Suprapubic skin (tissue), 4 donors: Measurements from ENCODE around the gene MAK. TPM values are rescaled to one million over a fixed set of nuclear protein-coding genes. Genes with fewer than 3 reads are reported as not detected.
"Not testable (repeated sequence)": the region's sequence is repeated elsewhere in the genome, so short reads cannot be mapped to it uniquely, and the experiment has no call there.

Source experiments
- DNase-seq, 2 donors: peaks; one replicate each; pipeline ENCODE4 v3.0.0-alpha.2; 2019; ENCODE audit warnings: low spot score in 2 of 2
- H3K27ac ChIP-seq: fragments of 200-600 bp; sonication (generic); one replicate; pipeline ENCODE4 v1.5.1; 2019
- H3K27me3 ChIP-seq: fragments of 200-600 bp; sonication (generic); one replicate; pipeline ENCODE4 v1.5.1; 2019
- H3K36me3 ChIP-seq: fragments of 200-600 bp; sonication (generic); one replicate; pipeline ENCODE4 v1.5.1; 2019
- H3K4me1 ChIP-seq: fragments of 200-600 bp; sonication (generic); one replicate; pipeline ENCODE4 v1.5.1; 2019
- H3K4me3 ChIP-seq: fragments of 200-600 bp; sonication (generic); one replicate; pipeline ENCODE4 v1.5.1; 2019; ENCODE audit warnings: mild to moderate bottlenecking
- H3K9me3 ChIP-seq: fragments of 200-600 bp; sonication (generic); one replicate; pipeline ENCODE4 v1.5.1; 2019
- EP300 ChIP-seq: sonication (generic); formaldehyde crosslinking; IDR thresholded peaks from one replicate; pipeline ENCODE4 v1.6.1; 2017; ENCODE audit warnings: antibody characterized with exemption
- POLR2A ChIP-seq, 2 donors: fragments of 450-650 bp; IDR thresholded peaks; one replicate each; pipeline ENCODE4 v1.6.1; 2017; ENCODE audit warnings: antibody characterized with exemption in 2 of 2, mild to moderate bottlenecking in 2 of 2, moderate library complexity in 2 of 2
- POLR2AphosphoS5 ChIP-seq, 3 donors: sonication (generic); formaldehyde crosslinking; IDR thresholded peaks; one replicate each; pipeline ENCODE4 v1.6.1; 2017; ENCODE audit warnings: antibody characterized with exemption in 3 of 3
- WGBS: methylation state at CpG from one replicate; pipeline ENCODE4 v1.1.5; 2018; 5-methylcytosine and 5-hydroxymethylcytosine counted together
- total RNA-seq, 4 donors: library from RNA; depleted of rRNA; stranded (reverse); fragments of >200 nt; gene quantifications; one replicate each; pipeline ENCODE4 v1.1.0, GENCODE V29; 2016
- TF ChIP-seq, protein P1 (sequence below), 2 donors: fragments of 200-600 bp in 1 of 2; fragments of 450-650 bp in 1 of 2; sonication (generic) in 1 of 2; IDR thresholded peaks; one replicate each; pipeline ENCODE4 v1.5.1; 2016 to 2019; ENCODE audit warnings: antibody characterized with exemption in 2 of 2, mild to moderate bottlenecking in 1 of 2, moderate library complexity in 1 of 2

Gene MAK, protein sequence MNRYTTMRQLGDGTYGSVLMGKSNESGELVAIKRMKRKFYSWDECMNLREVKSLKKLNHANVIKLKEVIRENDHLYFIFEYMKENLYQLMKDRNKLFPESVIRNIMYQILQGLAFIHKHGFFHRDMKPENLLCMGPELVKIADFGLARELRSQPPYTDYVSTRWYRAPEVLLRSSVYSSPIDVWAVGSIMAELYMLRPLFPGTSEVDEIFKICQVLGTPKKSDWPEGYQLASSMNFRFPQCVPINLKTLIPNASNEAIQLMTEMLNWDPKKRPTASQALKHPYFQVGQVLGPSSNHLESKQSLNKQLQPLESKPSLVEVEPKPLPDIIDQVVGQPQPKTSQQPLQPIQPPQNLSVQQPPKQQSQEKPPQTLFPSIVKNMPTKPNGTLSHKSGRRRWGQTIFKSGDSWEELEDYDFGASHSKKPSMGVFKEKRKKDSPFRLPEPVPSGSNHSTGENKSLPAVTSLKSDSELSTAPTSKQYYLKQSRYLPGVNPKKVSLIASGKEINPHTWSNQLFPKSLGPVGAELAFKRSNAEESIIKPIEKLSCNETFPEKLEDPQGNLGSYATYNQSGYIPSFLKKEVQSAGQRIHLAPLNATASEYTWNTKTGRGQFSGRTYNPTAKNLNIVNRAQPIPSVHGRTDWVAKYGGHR
- total RNA-seq, result under 1 TPM in 2 of 4 donors, not detected in 2; 0.26 to 0.49 TPM

DNA sequence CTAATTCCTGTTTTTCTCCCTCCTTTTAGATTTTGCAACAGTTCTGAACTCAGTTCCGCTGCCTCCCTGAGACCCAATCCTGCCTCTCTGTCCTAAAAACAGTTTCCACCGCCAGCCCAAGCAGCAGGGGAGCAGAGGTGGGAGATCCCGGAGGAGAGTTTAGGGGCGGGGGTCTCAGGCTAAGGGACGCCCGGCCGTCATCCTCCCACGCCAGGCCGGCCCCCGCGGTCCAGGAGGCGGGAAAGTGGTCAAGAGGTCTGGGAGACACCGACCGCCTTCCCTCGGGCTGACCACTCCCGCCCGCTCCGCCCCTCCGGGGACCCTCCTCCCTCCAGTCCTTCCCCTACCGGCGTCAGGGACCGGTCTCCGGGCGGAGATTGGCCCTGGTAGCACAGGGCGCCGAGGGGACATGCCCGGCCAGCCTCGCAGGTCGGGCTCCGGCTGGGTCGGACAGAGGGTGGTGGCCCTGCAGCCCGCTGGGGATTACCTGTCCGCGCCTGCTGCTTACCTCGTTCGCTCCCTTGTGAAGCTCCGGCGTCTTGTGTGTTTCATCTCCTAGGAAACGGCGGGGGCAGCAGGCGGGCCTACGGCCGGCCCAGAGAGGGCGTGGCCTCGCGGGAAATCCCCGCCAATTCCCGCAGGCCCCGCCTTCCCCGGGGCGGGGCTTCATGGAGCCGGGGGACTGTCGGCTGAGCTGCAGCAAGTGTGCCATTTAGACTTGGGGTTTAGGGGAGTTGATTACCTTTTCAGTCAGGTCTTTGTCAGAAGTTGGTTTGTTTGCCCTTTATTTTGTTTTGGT is at the start of gene MAK:
MAK (minus strand) TSS at position 545 of the 799 bp plus-strand sequence. CDS start 7,891 bp downstream, outside the sequence.
- peaks cover 23% of the 10 kb centered on the region for H3K4me1 ChIP-seq
- TF ChIP-seq POLR2AphosphoS5 (IDR thresholded peaks at IDR 0.05) (no peak), EP300 (no peak), POLR2A (IDR thresholded peaks at IDR 0.05) (peak in 1 of 2 donors; percentile 44)
- TF ChIP-seq, protein P1, sequence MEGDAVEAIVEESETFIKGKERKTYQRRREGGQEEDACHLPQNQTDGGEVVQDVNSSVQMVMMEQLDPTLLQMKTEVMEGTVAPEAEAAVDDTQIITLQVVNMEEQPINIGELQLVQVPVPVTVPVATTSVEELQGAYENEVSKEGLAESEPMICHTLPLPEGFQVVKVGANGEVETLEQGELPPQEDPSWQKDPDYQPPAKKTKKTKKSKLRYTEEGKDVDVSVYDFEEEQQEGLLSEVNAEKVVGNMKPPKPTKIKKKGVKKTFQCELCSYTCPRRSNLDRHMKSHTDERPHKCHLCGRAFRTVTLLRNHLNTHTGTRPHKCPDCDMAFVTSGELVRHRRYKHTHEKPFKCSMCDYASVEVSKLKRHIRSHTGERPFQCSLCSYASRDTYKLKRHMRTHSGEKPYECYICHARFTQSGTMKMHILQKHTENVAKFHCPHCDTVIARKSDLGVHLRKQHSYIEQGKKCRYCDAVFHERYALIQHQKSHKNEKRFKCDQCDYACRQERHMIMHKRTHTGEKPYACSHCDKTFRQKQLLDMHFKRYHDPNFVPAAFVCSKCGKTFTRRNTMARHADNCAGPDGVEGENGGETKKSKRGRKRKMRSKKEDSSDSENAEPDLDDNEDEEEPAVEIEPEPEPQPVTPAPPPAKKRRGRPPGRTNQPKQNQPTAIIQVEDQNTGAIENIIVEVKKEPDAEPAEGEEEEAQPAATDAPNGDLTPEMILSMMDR (IDR thresholded peaks at IDR 0.05), result no peak
- H3K36me3 ChIP-seq, result no peaks in the 10 kb centered on the region
- WGBS, result 0% methylated on average over 5 of the region's 53 CpGs
- DNase-seq, result peak; percentile 86 to 88
- H3K27me3 ChIP-seq, result peaks cover 11% of the 10 kb centered on the region
- H3K4me3 ChIP-seq, result peak within 1 kb of the TSS; percentile 63
- H3K27ac ChIP-seq, result no peak within 1 kb of the TSS
- no peaks in the 10 kb centered on the region for H3K9me3 ChIP-seq

DNA sequence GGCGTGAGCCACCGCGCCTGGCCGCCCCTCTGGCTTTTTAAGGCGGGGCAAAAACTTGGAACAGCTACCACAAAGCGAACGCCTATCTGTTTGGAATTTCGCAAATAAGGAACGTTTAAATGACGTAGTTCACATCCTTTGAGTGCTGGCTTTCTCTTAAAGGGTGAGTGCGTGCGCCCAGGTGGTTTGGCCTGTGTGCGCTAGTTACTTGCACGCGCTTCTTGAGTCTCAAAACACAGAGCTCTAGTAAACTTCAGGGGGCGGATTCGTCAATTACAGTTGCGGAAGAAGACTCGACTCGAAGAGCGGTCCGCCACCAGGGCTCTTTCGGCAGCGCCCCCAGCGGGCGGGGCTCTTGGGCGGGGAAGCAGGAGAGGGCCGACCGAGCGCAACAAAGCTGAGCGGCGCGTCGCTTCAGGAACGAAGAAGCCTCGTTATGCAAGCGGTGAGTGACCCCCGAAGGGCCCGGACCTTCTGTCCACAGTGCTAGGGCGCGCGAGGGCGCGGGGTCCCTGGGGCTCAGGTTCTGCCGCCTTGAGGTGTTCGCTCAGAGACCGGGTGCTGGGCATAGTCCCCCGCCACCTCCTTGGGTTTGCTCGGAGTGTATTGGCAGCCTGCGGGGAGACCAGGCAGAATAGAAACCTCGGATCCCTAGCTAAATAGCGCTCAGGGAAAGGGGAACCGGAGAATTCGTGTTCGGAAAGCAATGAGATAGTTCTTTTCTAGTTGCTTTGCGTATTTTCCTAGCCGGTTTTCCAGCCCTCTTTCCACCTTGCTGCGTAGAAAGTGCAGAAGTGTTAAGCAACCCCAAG is 48.6 kb upstream of the MAK start, which contains the start of gene SYCP2L:
SYCP2L (plus strand) TSS at position 362 of the 812 bp plus-strand sequence; CDS start at position 437, 75 bp downstream.
- Histone ChIP-seq H3K4me3 (peak within 1 kb of the TSS; percentile 49), H3K27me3 (peaks cover 66% of the 10 kb centered on the region), H3K27ac (no peak within 1 kb of the TSS), H3K4me1 (peaks cover 39% of the 10 kb centered on the region), H3K36me3 (no peaks in the 10 kb centered on the region), H3K9me3 (no peaks in the 10 kb centered on the region)
- WGBS, result 5% methylated on average over 29 of the region's 58 CpGs
- DNase-seq, result no peak
- TF ChIP-seq EP300 (no peak), POLR2AphosphoS5 (IDR thresholded peaks at IDR 0.05) (no peak), POLR2A (IDR thresholded peaks at IDR 0.05) (no peak)

DNA sequence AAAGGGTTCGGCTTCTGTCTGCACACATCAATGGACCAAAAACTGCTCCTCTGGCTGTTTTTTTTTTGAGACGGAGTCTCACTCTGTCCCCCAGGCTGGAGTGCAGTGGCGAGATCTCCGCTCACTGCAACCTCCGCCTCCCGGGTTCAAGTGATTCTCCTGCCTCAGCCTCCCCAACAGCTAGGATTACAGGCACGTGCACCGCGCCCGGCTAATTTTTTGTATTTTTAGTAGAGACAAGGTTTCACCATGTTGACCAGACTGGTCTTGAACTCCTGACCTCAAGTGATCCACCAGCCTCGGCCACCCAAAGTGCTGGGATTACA is 48.0 kb upstream of the MAK start:
- H3K27me3 ChIP-seq, result peaks cover 72% of the 10 kb centered on the region
- WGBS, result 27% methylated on average over 11 of the region's 11 CpGs
- H3K4me3 ChIP-seq, result peak overlapping the region; percentile 49
- H3K36me3 ChIP-seq, H3K9me3 ChIP-seq, H3K27ac ChIP-seq, DNase-seq: not testable (repeated sequence)
- H3K4me1 ChIP-seq, result peaks cover 42% of the 10 kb centered on the region

DNA sequence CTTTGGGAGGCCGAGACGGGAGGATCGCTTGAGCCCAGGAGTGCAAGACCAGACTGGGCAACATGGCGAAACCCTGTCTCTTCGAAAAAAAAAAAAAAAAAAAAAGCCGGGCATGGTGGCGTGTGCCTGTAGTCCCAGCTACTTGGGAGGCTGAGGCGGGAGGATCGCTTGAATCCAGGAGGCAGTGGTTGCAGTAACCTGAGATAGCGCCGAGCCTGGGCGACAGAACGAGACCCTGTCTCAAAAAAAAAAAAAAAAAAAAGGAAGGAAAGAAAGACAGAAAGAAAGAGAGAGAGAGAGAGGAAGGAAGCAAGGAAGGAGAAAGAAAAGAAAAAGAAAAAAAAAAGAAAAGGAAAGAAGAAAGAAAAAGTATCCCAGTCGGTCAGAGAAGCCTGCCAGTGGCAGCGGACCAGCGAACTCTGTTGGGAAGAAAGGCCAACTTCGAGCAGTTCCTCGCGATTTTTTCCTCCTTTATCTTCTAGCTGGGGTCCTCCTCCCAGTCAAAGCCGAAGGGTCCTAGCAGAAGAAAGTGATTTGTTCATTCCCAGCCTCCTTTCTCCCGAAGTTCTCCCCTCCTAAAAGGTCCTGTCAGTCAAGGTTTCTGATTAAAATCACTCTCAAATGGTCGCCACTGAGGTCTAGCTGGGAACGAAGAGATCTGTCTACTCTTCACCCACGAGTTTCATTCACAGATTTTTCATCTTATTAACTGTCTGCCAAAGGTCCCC is 46.1 kb upstream of the MAK start:
- Histone ChIP-seq H3K27me3 (peaks cover 90% of the 10 kb centered on the region), H3K27ac (no peak overlapping the region), H3K36me3 (no peaks in the 10 kb centered on the region), H3K4me1 (peaks cover 42% of the 10 kb centered on the region), H3K9me3 (no peaks in the 10 kb centered on the region), H3K4me3 (peak overlapping the region; percentile 19)
- DNase-seq, result no peak
- 23% methylated on average over 24 of the region's 24 CpGs for WGBS
- TF ChIP-seq POLR2AphosphoS5 (IDR thresholded peaks at IDR 0.05) (no peak), POLR2A (IDR thresholded peaks at IDR 0.05) (no peak), EP300 (no peak)
- TF ChIP-seq, protein P1 (IDR thresholded peaks at IDR 0.05), result no peak

DNA sequence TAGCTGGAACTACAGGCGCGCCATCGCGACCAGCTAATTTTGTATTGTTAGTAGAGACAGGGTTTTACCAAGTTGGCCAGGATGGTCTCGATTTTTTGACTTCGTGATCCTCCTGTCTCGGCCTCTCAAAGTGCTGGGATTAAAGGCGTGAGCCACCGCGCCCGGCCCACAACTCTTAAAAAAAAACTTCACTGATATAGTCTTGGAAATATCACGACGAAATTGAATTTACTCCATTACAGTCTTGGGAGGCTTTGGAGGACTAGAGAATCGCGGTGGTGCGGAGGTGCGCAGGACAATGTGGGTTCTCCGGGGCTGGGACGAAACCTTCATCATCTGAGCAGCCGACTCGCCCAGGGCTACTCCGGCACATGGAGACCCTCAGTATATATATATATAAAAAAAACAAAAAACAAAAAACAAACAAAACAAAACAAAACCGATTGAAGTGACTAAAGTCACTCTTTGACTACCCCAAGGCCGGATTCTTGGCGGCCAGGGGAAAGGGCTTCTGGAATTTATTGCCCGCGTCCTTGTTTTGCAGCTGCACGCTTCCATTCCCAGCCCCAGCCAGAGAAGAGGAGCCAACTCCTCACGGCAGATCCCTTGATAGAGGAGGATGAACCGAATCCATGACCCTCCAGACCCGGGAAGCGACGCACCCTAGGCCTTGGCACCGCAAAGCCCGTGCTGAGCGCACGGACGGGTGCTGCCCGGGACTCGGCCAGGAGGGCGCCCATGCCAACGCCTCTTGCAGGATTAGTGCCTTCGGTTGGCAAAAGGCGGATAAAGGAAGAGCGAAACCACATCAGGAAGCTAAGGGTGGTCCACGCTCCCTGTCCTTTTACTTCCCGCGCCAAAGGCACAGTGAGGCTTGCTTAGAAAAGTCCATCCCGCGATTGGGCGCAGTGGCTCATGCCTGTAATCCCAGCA is 45.2 kb upstream of the MAK start:
- H3K4me1 ChIP-seq, result peaks cover 42% of the 10 kb centered on the region
- 20% methylated on average over 32 of the region's 51 CpGs for WGBS
- no peak overlapping the region for H3K27ac ChIP-seq
- no peaks in the 10 kb centered on the region for H3K9me3 ChIP-seq
- H3K4me3 ChIP-seq, result peak overlapping the region; percentile 19
- peaks cover 89% of the 10 kb centered on the region for H3K27me3 ChIP-seq
- H3K36me3 ChIP-seq, result no peaks in the 10 kb centered on the region
- TF ChIP-seq POLR2A (IDR thresholded peaks at IDR 0.05) (no peak), POLR2AphosphoS5 (IDR thresholded peaks at IDR 0.05) (no peak), EP300 (no peak)
- TF ChIP-seq, protein P1 (IDR thresholded peaks at IDR 0.05), result no peak
- DNase-seq, result no peak
